Measurements from ENCODE around the gene NR5A1.

Gene NR5A1

GRCh38 chr9:124491049-124491975 is 15.9 kb downstream of the NR5A1 start:
- no peak overlapping the region for H3K4me3 ChIP-seq (ENCODE audit: low read depth, low read length)
- no peak for TF ChIP-seq CTCF (IDR thresholded peaks at IDR 0.05; ENCODE audit: low read depth, low read length)
- in situ Hi-C loops (cut with HindIII; ENCODE audit: low sequenced_read_pairs), result no loop called here
- DNase-seq (ENCODE audit: low read depth, low spot score), result no peak

- TF ChIP-seq CTCF (IDR thresholded peaks at IDR 0.05; ENCODE audit: low read depth, low read length), result no peak
- no peak overlapping the region for H3K4me3 ChIP-seq (ENCODE audit: low read depth, low read length)
- DNase-seq (ENCODE audit: low read depth, low spot score), result no peak
- in situ Hi-C loops (cut with HindIII; ENCODE audit: low sequenced_read_pairs), result no loop called here
These were observed 17.2 kb downstream of the NR5A1 start for GRCh38 chr9:124490004-124490403.

GRCh38 chr9:124489222-124489621 is 18.0 kb downstream of the NR5A1 start:
- no peak for DNase-seq (ENCODE audit: low read depth, low spot score)
- TF ChIP-seq CTCF (IDR thresholded peaks at IDR 0.05; ENCODE audit: low read depth, low read length), result no peak
- no peak overlapping the region for H3K4me3 ChIP-seq (ENCODE audit: low read depth, low read length)
- in situ Hi-C loops (cut with HindIII; ENCODE audit: low sequenced_read_pairs), result no loop called here

GRCh38 chr9:124488641-124489210 is 18.5 kb downstream of the NR5A1 start:
- no peak for DNase-seq (ENCODE audit: low read depth, low spot score)
- no peak for TF ChIP-seq CTCF (IDR thresholded peaks at IDR 0.05; ENCODE audit: low read depth, low read length)
- in situ Hi-C loops (cut with HindIII; ENCODE audit: low sequenced_read_pairs), result no loop called here

GRCh38 chr9:124487260-124488182 is 19.7 kb downstream of the NR5A1 start:
- in situ Hi-C loops (cut with HindIII; ENCODE audit: low sequenced_read_pairs), result no loop called here
- DNase-seq (ENCODE audit: low read depth, low spot score), result no peak
- no peak for TF ChIP-seq CTCF (IDR thresholded peaks at IDR 0.05; ENCODE audit: low read depth, low read length)
- no peak overlapping the region for H3K4me3 ChIP-seq (ENCODE audit: low read depth, low read length)

More at GRCh38 chr9:124488641-124489210, 18.5 kb downstream of the NR5A1 start:
- H3K4me3 ChIP-seq (ENCODE audit: low read depth, low read length), result no peak overlapping the region

- in situ Hi-C loops (cut with HindIII; ENCODE audit: low sequenced_read_pairs), result no loop called here
- TF ChIP-seq CTCF (IDR thresholded peaks at IDR 0.05; ENCODE audit: low read depth, low read length), result no peak
- H3K4me3 ChIP-seq (ENCODE audit: low read depth, low read length), result no peak overlapping the region
- DNase-seq (ENCODE audit: low read depth, low spot score), result no peak
These were observed 20.4 kb downstream of the NR5A1 start for GRCh38 chr9:124486778-124487259.
